Esophagus muscularis mucosa (tissue), 4 donors: ENCODE results near the gene ADIPOR1. TPM values are rescaled to one million over a fixed set of nuclear protein-coding genes. Genes with fewer than 3 reads are reported as not detected.
"Not testable (repeated sequence)": the region's sequence is repeated elsewhere in the genome, so short reads cannot be mapped to it uniquely, and the experiment has no call there.

ENCODE experiments used
- DNase-seq: peaks from one replicate; pipeline ENCODE4 v3.0.0-alpha.2; 2017; ENCODE audit errors: extremely low spot score
- H3K27ac ChIP-seq, 4 donors: fragments of 200-600 bp; sonication (generic); replicated peaks in 1 of 4; 1 replicate in 3 of 4; 2 replicates in 1 of 4; pipeline ENCODE4 v1.5.1; 2016 to 2019; ENCODE audit warnings: mild to moderate bottlenecking in 1 of 4
- H3K27me3 ChIP-seq, 4 donors: fragments of 200-600 bp; sonication (generic); one replicate each; pipeline versions ENCODE4 v1.5.1 to v1.6.0; 2016 to 2019
- H3K36me3 ChIP-seq, 4 donors: fragments of 200-600 bp; sonication (generic); one replicate each; pipeline ENCODE4 v1.5.1; 2016 to 2019
- H3K4me1 ChIP-seq, 4 donors: fragments of 200-600 bp; sonication (generic); one replicate each; pipeline ENCODE4 v1.5.1; 2016 to 2019
- H3K4me3 ChIP-seq, 4 donors: fragments of 200-600 bp; sonication (generic); 1 replicate in 2 of 4; 2 replicates in 2 of 4; pipeline ENCODE4 v1.5.1; 2016 to 2019; ENCODE audit warnings: mild to moderate bottlenecking in 4 of 4, moderate library complexity in 1 of 4
- H3K9me3 ChIP-seq, 4 donors: fragments of 200-600 bp; sonication (generic); 1 replicate in 3 of 4; 2 replicates in 1 of 4; pipeline ENCODE4 v1.5.1; 2016 to 2019
- CTCF ChIP-seq, 3 experiments: fragments of 200-600 bp in 2 of 3; fragments of 450-650 bp in 1 of 3; sonication (generic) in 2 of 3; IDR thresholded peaks; one replicate each; pipeline ENCODE4 v1.5.1; 2017 to 2019; ENCODE audit warnings: antibody characterized with exemption in 3 of 3, mild to moderate bottlenecking in 2 of 3, moderate library complexity in 1 of 3
- EP300 ChIP-seq: sonication (generic); formaldehyde crosslinking; IDR thresholded peaks from one replicate; pipeline ENCODE4 v1.6.1; 2017; ENCODE audit warnings: antibody characterized with exemption
- POLR2A ChIP-seq: fragments of 450-650 bp; IDR thresholded peaks from one replicate; pipeline ENCODE4 v1.6.1; 2017; ENCODE audit warnings: antibody characterized with exemption, moderate library complexity, mild to moderate bottlenecking, low read depth
- POLR2AphosphoS5 ChIP-seq, 2 donors: sonication (generic); formaldehyde crosslinking; IDR thresholded peaks; one replicate each; pipeline ENCODE4 v1.6.1; 2017; ENCODE audit warnings: antibody characterized with exemption in 2 of 2
- WGBS: methylation state at CpG from one replicate; pipeline ENCODE4 v1.1.5; 2018; 5-methylcytosine and 5-hydroxymethylcytosine counted together
- intact Hi-C: fragments of 100-400 bp; cut with DNase I; formaldehyde crosslinking; loops from one replicate; pipeline ENCODE4 v1.15.1; 2023
- total RNA-seq, 4 donors: library from RNA; depleted of rRNA; stranded (reverse); fragments of >200 nt; gene quantifications; one replicate each; pipeline versions ENCODE4 v1.1.0 to v1.2.1, GENCODE V29; 2016

ADIPOR1 gene
- total RNA-seq, 4 donors from 2014 or later, result 53.6 to 93.4 (median 70.0) TPM

DNA sequence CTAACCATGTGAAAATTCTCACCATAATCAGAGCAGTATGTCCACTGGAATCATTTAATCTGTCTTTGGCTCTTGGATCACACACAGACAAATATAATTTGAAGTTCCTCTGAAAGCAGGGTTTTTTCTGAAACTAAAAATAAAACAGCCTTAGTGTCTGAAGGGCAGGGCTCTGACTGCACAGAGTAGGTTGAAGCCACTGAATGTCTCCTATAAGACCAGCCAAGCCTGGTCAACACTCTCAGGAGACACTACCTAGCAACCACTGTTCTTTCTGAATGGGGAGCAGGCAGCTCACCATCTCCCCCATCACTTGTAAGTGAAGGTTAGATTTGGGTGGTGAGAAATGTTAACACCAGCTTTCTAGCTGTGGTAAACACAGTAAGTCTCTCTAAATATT, 33.0 kb upstream of the ADIPOR1 start:
- no peak overlapping the region for H3K27ac ChIP-seq
- no peak for DNase-seq
- intact Hi-C loops, result no loop called here

DNA sequence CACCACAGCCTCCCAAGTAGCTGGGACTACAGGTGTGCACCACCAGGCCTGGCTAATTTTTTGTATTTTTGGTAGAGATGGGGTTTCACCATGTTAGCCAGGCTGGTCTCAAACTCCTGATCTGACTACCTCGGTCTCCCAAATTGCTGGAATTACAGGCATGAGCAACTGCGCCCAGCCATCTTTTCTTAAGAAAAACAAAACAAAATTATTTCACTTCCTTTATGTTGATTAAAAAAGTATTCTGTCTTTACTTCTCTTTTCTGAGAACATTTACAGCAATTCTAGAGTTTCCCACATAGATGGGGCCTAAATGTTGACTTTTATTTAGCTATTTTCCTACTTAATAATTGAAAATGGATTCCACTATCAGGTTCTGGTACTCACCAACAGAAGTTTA, 31.8 kb upstream of the ADIPOR1 start:
- intact Hi-C loops, result no loop called here
- no peak for DNase-seq
- H3K9me3 ChIP-seq, result no peaks in the 10 kb centered on the region
- no peak for TF ChIP-seq POLR2A
- no peak for TF ChIP-seq POLR2AphosphoS5 (IDR thresholded peaks at IDR 0.05)
- TF ChIP-seq CTCF (IDR thresholded peaks at IDR 0.05), result no peak
- TF ChIP-seq EP300, result no peak
- 84% methylated on average over 2 of the region's 2 CpGs for WGBS
- H3K4me1 ChIP-seq, result no peaks in the 10 kb centered on the region
- no peak overlapping the region for H3K27ac ChIP-seq
- H3K4me3 ChIP-seq, result no peak overlapping the region
- peaks cover 0 to 24% (median 0%) of the 10 kb centered on the region in 4 donors for H3K27me3 ChIP-seq
- H3K36me3 ChIP-seq, result no peaks in the 10 kb centered on the region

More for the DNA sequence above, 33.0 kb upstream of the ADIPOR1 start:
- H3K36me3 ChIP-seq, result no peaks in the 10 kb centered on the region
- H3K9me3 ChIP-seq, result no peaks in the 10 kb centered on the region
- no peak overlapping the region for H3K4me3 ChIP-seq
- no peak for TF ChIP-seq EP300
- TF ChIP-seq POLR2AphosphoS5 (IDR thresholded peaks at IDR 0.05), result no peak
- no peak for TF ChIP-seq CTCF (IDR thresholded peaks at IDR 0.05)
- TF ChIP-seq POLR2A, result no peak
- no peaks in the 10 kb centered on the region for H3K4me1 ChIP-seq
- peaks cover 0 to 28% (median 3%) of the 10 kb centered on the region in 4 donors for H3K27me3 ChIP-seq

DNA sequence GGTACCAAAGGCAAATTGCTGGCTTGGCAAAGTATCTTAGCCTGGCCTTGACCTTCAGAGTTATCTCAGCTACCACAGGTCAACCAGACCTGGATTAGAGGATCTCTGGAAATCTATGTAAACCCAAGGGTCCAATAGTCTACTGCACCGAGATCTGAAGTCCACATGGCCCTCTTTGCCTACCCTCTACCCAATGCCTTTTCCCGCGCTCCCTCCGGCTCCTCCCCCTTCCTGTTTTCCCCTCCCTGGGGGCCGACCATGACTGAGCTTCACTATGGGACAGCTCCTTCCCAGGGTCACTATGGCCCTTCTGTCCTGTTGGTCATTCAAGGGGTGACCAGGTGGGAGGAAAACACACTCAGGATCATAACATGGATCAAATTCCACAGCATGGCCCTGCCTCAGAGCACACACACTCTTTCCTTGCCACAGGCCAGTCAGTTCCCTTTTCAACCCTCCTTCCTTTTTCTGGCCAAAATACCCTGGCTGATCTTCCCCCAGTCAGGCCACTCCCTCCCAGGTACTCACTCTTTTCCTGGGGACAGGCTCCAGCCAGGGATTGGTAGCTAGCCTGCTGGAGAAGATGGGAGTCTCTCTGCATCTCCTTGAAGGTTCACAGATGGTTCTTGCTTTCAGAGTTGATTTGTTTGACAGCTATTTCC, 29.9 kb upstream of the ADIPOR1 start:
- TF ChIP-seq CTCF (IDR thresholded peaks at IDR 0.05) (no peak), EP300 (no peak), POLR2A (no peak), POLR2AphosphoS5 (IDR thresholded peaks at IDR 0.05) (no peak)
- intact Hi-C loops, result no loop called here
- H3K9me3 ChIP-seq, result no peaks in the 10 kb centered on the region
- no peaks in the 10 kb centered on the region for H3K4me1 ChIP-seq
- no peak overlapping the region for H3K27ac ChIP-seq
- 44% methylated on average over 5 of the region's 5 CpGs for WGBS
- H3K4me3 ChIP-seq, result no peak overlapping the region
- no peaks in the 10 kb centered on the region for H3K36me3 ChIP-seq
- DNase-seq, result no peak
- peaks cover 0 to 7% (median 0%) of the 10 kb centered on the region in 4 donors for H3K27me3 ChIP-seq

DNA sequence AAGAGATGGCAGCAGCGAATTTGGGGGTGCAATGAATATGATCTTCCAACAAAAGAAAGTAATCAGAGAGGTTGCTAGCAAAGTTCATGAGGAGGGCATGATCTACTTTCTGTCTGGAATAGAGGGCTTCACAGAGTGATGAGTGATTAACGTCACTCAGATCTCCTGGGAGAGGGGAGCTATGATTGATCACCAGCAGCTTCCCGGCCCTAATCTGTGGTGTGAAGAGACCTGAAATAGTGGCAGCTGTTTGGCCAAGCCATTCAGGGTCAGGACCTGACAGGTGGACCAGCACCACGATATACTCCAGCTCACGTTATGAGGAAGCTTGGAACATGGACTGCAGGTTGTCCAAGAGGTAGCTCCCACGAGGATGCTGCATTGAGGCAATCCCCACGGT, 29.1 kb upstream of the ADIPOR1 start:
- peaks cover 0 to 7% (median 0%) of the 10 kb centered on the region in 4 donors for H3K27me3 ChIP-seq
- intact Hi-C loops, result no loop called here
- H3K36me3 ChIP-seq, result no peaks in the 10 kb centered on the region
- H3K9me3 ChIP-seq, result no peaks in the 10 kb centered on the region
- no peak overlapping the region for H3K27ac ChIP-seq
- WGBS, result 66% methylated on average over 7 of the region's 7 CpGs
- no peak for TF ChIP-seq POLR2A
- no peak for TF ChIP-seq CTCF (IDR thresholded peaks at IDR 0.05)
- no peak for TF ChIP-seq POLR2AphosphoS5 (IDR thresholded peaks at IDR 0.05)
- TF ChIP-seq EP300, result no peak
- no peaks in the 10 kb centered on the region for H3K4me1 ChIP-seq
- DNase-seq, result no peak
- H3K4me3 ChIP-seq, result no peak overlapping the region

GRCh38 chr1:202986120-202986519, 28.0 kb upstream of the ADIPOR1 start:
- intact Hi-C loops, H3K9me3 ChIP-seq, H3K36me3 ChIP-seq, H3K4me3 ChIP-seq, DNase-seq, H3K27me3 ChIP-seq, H3K4me1 ChIP-seq, H3K27ac ChIP-seq: not testable (repeated sequence)
- 92% methylated on average over 9 of the region's 9 CpGs for whole genome bisulfite sequencing
